ENCODE data around the gene F5. TPM values are rescaled to one million over a fixed set of nuclear protein-coding genes. Genes with fewer than 3 reads are reported as not detected.
A peak's percentile ranks its signal among the peaks of the same experiment; 100 is the strongest.

Gene F5
- total and polyA plus RNA-seq, 2 of the 13 experiments (the other 11 are each of a cell fraction or from before 2014, with no cell fraction given): 38.3 to 64.0 TPM

GRCh38 chr1:169485431-169486280 is 100.6 kb downstream of the F5 start, which contains the start of gene SLC19A2 (continued):
- TF ChIP-seq RBFOX2 (IDR thresholded peaks at IDR 0.05; ENCODE audit: low read depth, low read length) (peak; percentile 97), MAFG (CRISPR knock-in tag; IDR thresholded peaks at IDR 0.05) (no peak), MYNN (CRISPR knock-in tag; IDR thresholded peaks at IDR 0.05; ENCODE audit: low read depth) (peak; percentile 49; the same call in 1 of the 2 replicates), ZNF142 (CRISPR knock-in tag; IDR thresholded peaks at IDR 0.05) (peak; percentile 58; the same call in 1 of the 2 replicates), GTF2F1 (IDR thresholded peaks at IDR 0.05; ENCODE audit: low read length) (peak; percentile 75; the same call in 1 of the 2 replicates), E2F5 (CRISPR knock-in tag; conservative IDR thresholded peaks at IDR 0.05) (no peak), MAF1 (CRISPR knock-in tag; IDR thresholded peaks at IDR 0.05; ENCODE audit: borderline replicate concordance) (0 out of 2 replicates have a peak, but pooled peaks have one; percentile 60), HNRNPL (IDR thresholded peaks at IDR 0.05; ENCODE audit: low read depth, low read length) (peak; percentile 73), NR2F2 (IDR thresholded peaks at IDR 0.05; ENCODE audit: borderline replicate concordance, low read depth) (no peak; the same call in 1 of the 2 replicates), ARNT (IDR thresholded peaks at IDR 0.05) (no peak), ZNF558 (CRISPR knock-in tag; IDR thresholded peaks at IDR 0.05; ENCODE audit: borderline replicate concordance) (peak; percentile 66; the same call in 1 of the 2 replicates), RARA (CRISPR knock-in tag; IDR thresholded peaks at IDR 0.05) (peak; percentile 32), PCBP2 (optimal IDR thresholded peaks at IDR 0.05; ENCODE audit: low read depth, low read length, poor library complexity, severe bottlenecking) (no peak), SALL2 (CRISPR knock-in tag; IDR thresholded peaks at IDR 0.05) (peak; percentile 76), FOXM1 (CRISPR knock-in tag; IDR thresholded peaks at IDR 0.05) (no peak), ERF (CRISPR knock-in tag; IDR thresholded peaks at IDR 0.05) (peak; percentile 77; the same call in 1 of the 2 replicates), ZNF550 (CRISPR knock-in tag; IDR thresholded peaks at IDR 0.05; ENCODE audit: borderline replicate concordance) (0 out of 2 replicates have a peak, but pooled peaks have one; percentile 7), HMGXB4 (CRISPR knock-in tag; IDR thresholded peaks at IDR 0.05; ENCODE audit: borderline replicate concordance in 1 of 2, low read depth in 1 of 2) (peak; percentile 89 to 94), ZNF605 (CRISPR knock-in tag; IDR thresholded peaks at IDR 0.05) (peak; percentile 72)

Data from HepG2 (cell line).